HG03432 (cell line): ENCODE results near the gene ZSWIM6.

ENCODE experiments used
- ATAC-seq: cut with Tn5 transposase; IDR thresholded peaks from one replicate; pipeline ENCODE4 v1.9.1; 2021; ENCODE audit warnings: mild to moderate bottlenecking, moderate library complexity; ENCODE audit not compliant: unreplicated experiment

Gene ZSWIM6

DNA sequence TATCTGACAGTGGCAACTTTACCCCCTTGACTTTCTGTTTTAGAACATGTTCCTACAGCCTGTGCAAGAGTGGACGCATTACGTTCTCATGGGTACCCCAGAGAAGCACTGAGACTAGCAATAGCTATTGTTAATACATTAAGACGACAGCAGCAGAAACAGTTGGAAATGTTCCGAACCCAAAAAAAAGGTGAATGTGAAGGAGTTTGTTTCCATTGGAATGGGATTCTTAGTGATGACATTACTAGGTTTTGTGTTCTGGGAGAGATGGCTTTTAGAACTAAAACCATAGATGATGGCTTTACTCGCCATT is 194.1 kb downstream of the ZSWIM6 start:
- ATAC-seq, result no peak

DNA sequence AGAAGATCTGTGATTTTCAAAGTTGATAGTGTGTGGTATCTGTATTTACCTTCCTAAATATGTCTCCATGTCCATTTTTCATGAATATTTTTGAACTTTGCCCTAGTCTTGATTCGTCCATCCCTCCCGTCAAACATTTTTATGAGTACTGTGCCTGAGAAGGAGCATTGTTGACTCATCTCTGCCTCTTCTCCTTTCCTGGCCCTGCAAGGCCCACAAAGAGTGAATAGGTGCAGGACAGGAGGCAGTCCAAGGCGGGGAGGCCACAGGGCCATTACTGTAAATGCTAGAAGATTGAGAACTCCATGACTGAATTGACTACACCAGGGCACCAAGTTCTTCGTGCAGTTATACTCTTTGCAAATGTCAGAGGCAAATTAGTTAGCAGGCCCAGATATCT is 200.9 kb downstream of the ZSWIM6 start:
- no peak for ATAC-seq

DNA sequence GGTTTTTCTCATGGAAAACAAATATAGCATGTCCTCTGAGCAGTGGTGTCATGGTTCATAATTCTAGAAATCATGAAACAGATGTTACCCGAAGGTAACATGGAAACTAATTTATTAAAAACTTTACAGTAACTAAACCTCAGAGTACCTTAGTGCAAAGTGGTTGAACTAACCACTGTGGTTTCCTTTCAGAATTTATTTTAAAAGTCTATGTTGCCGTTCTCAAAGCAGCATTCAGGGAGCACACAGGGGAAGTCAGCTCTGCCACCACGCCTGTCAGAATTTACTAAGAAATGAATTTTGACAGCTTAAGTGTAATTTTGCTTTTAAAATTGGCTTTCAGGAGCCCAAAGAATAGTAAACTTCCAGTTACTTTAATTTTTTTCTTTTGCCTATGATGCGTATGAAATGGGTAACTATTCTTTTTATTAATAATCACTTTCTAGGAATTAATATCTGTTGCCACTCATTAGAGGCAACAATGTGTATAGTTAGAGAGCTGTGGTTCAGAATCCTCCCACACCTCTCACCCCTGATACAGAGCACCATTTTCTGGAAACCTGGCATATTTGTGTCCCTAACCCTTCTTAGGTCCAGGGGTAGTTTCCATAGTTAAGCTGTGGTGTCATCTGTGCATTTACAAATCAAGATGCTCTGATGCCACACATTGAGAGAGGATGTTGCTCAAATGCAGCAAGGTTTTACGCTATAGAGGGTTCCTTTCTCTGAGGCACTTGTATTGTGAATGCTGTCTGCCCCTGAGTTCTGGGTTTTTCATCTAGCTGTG is 202.6 kb downstream of the ZSWIM6 start:
- peak; percentile 96 for ATAC-seq

DNA sequence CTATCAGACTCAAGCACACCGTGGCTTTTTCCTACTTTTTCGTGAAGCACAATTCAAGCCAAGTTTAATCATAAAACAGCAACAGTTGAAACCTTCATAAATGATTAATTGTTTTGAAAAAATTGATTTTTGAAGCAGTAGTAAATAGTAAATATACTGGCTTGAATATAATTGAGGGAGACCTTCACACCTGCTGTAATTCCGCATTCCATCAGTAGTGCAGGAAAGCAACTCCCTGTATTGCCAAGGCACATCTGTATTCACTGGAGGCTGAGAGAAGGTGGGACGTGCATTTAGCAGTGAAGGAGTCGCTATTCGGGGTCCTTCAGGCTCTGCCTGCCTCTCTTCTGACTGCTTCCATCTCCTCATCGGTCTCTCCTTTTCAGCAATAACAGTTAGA is 203.8 kb downstream of the ZSWIM6 start:
- no peak for ATAC-seq

DNA sequence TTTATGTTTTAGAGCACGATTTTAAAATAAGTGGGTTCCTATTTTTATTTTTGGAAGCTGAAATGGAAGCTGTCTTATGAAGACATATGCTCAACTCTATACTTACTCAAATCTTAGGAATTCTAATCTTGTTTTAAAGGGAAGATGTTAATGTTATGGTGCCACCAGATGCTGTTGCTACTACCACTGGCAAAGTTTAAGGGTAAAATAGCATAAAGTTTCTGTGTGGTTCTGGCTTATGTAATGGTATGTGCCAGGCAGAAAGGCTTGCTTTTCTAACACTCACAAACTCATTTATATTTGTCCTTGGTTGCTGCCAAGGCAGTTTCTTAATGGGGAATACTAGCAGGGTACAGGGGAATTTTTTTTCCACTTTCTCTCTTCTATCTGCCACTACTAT is 204.9 kb downstream of the ZSWIM6 start:
- ATAC-seq, result no peak

DNA sequence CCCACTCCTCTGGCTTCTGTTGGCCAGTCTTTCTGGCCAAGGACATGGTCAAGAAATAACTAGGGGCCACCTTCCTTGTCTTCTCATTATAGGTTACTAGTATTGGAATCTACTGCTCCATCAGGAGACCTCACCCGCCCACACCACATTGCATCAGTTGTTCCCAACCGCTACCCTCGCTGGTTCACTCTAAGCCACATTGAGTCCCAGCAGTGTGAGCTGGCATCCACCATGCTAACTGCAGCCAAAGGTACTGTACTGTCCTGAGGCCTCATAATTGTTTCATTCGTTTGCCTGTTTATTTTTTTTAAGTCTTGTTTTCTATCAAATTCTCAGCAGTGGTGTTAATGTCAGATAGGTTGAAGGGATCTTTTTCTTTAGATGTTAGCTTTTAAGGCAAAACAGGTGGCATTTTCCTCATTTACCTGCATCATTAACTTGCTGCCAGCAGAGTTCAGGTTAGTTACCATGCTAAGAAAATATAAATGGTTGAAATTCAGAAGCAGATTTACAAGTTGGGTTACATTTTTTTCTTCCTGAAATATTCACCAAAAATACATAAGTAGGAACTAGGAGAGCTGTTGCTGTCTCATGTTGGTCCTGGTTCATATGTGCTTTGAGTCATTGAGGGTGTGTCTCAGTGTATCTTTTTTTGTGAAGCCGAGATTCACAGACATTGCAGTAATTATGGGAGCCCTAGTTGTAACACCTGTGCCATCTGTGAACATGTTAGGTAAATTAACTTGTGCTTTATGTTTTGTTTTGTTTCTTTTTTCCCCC is 206.9 kb downstream of the ZSWIM6 start:
- ATAC-seq, result no peak

DNA sequence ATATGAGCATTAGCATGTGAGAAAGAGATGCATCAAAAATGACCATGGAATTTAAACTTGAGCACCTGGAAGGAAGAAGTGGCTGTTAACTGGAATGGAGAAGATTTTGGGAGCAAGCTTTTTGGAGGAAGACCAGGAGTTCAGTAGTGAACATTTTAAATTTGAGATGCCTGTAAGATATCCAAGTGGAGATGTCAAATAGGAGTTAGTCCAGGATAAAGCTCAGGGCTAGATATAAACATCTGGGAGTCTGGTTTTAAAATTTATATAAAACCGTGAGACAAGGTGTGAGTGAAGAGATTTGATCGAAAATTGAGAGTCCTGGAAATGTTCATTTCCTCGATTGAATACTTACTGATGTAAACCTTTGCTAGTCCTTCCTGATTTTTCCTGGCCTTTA is 217.5 kb downstream of the ZSWIM6 start:
- no peak for ATAC-seq

DNA sequence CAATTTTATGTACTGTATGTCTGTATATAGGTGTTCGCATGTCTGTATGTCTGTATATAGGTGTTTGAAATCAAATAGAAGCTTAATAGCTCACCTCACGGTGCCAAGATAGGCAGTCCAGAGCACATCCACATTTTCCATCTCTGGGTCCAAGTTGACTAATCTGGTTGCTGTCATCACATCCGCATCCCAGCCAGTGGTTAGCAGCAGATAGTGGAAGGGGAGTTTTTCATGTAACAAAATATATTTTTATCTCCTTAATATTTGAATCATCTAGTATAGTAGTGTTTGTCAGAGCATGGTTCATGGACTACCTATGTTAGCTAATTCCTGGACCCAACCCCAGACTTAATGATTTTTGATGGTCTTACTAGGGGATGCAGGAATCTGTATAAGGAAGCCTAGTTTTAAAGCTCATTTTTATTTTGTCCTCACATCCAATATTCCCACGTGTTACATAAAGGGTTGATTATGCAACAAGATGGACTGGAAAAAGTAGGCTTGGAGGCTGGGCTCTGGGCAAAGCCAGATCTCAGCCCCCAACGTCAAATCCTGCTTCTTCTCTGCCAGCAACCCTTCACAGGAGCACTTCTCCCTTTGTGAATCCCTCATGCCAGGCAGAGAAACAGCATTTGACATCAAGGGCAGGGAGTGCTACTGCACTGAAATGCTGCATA is 219.7 kb downstream of the ZSWIM6 start:
- no peak for ATAC-seq

DNA sequence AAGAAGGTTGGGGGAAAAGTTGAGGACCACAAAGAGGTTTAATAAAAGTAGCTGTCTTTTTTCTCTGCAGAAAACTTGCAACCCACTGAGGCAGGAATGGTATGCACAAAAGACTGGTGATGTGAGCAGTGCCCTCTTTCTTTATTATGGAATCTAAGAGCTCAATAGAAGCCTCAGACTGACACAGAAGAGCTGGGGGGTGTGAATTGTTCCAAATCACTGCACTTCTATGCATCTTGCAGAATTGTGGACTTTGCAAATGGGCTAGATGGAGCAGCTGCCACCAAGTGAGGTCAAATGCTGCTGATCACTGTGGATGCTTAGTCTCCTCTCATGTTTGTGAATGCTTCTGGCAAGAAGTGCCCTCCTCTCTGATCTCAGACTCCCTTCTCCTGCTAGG is 227.1 kb downstream of the ZSWIM6 start:
- no peak for ATAC-seq

DNA sequence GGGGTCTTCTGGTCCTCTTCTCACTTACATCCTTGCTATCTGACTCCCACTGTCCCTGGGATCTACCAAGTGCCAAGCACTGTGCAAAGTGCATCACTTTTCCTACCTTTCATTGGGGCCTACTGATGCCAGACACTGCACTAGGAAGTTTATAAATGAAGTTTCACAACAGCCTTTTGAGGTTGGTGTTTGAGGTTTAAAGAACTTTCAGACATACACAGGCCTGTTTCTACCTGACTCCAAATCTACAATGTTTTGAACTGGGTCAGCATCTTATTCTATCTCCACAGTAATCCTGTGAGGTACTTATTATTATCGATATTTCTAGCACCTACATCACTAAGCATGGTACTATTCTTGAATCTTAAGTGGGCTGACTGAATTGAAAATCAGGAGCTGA is 227.7 kb downstream of the ZSWIM6 start:
- ATAC-seq, result no peak

DNA sequence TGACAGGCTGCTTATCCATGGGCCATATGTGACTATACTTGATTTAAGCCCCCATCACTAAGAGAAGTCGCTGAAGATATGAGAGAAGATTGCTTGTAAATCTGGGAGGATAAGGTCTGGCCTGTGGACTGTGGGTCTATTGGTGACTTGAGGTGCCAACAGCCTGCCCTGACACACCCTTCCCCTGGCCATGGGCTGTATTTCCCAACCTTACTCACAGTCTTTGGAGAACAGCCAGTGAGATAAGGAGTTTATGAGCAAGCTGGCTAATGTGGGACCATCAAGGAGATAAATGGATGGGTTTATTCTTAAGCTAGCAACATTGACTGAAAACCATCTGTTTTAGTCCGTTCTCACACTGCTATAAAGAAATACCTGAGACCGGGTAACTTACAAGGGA is 231.3 kb downstream of the ZSWIM6 start:
- ATAC-seq, result no peak

DNA sequence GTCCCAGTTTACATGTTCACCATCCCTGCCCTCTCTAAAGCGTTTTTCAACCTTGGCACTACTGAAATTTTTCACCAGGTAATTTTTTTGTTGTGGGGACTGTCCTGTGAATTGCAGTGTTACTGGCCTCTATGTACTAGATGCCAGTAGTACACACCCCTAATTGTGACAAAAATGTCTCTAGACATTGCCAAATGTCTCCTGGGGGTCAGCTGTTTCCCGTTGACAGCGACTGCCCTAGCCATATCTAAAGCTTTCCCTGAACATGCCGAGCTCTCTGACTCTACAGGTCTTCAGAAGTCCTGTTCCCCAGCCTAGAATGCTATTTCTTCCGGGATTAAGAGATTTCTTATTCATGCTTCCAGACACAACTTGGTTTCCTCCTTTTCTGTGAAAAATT is 235.3 kb downstream of the ZSWIM6 start:
- no peak for ATAC-seq

DNA sequence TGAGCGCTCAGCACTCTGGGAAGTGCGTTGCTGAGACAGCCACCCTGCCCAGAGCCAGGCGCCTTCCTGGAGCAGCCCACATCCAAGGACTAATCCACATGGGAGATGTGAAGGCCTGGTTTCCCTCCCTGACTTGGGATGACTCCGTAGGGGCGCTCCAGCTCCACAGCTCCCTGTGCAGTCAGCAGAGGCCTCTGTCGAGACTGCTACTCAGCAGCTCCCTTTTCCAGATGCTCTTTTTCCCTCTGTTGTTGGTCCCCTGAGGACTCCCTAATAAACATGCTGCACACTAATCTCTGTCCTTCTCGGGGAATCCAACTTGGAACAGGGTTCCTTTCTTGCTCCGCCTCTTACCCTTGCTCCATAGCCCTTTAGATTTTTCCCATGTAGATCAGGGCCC is 237.3 kb downstream of the ZSWIM6 start:
- no peak for ATAC-seq

DNA sequence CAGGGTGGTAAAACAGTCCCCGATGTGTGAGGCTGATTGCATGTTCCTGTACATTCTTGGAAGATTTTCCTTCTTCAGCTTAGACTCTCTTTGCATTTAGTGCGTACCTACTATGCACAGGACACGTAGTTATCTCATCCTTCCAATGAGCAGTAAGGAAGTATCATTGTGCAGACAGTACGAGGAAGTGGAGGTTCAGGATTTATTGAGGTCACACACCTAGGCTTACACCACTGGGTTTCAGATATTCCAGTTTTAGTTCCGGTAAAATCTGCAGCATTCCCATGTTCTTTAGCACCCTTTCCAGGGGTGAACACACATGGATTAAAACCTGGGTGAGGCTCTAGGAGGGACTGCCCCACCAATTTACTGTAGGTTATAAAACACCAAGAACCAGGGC is 238.7 kb downstream of the ZSWIM6 start:
- ATAC-seq, result no peak

DNA sequence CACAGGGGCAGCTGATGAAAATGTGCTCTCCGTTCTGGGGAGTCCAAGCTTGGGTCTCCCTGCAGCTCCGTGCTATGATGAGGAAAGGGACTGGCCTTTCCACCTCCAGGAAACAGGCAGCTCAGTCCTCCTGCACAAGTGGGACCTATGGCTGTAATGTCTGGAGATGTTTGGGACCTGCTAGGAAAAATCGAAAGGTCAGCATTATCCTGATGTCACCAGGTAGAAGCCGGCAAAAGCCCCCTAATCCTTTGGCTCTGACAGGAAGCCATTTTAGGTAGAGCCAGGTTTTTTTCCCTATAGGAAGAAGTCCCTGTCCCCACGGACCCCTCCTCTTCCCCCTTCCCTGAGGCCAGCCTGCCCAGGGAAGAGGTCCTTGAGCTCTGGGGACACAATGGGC is 240.9 kb downstream of the ZSWIM6 start:
- no peak for ATAC-seq

DNA sequence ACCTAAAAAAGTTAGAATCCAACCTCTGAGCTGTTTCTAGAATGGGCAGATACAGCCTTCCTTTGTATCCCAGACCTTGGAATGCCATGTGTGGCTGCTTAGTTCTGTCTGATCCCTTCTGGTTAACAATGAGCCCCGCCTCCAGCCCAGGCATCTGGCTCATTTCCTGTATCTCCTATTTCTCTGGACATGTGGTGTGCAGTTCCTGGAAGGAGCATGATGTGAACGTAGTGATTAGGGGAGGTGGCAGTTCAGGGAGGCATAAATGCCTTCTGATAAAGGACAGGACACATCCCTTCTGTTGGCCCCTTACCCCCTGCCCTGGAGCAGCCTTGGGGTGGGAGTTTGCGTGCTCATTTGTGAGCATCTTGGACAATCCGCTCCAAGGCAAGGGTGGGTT is 243.0 kb downstream of the ZSWIM6 start:
- no peak for ATAC-seq

DNA sequence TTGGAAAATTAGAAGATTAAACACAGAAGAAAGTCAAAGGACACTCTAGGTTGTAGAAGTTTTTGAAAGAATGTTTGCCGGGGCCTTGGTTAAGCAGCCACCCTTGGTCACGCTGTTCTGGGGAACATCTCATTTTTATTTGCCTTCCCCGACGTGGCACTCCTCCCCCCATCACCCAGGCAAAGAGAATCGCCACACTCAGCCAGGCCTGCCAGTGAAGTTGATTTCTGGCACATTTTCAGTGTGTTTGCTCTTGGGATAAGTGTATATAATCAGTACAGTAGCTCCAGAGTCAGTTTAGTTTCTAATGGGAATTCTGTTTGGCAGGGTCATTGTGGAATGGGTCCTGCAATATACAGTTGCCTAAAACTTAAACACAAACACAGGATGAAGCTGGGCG is 243.5 kb downstream of the ZSWIM6 start:
- ATAC-seq, result no peak

DNA sequence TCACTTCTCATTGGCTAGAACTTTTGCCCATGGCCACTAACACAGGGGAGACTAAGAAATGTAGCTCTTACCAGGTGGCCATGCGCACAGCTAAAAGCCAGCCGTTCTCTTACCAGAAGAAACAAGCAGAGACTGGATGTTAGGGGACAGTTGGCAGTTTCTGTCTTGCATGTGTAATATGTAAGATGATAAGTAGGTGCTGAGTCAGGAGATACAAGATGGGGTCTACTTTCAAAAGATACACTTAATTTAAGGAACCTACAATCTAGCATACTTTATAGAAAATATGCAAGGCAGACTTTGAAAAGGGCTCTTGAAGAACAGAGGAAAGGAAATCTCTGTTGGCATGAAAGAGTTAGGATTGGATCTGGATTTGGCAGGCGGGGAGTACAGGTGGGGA is 244.5 kb downstream of the ZSWIM6 start:
- ATAC-seq, result no peak

DNA sequence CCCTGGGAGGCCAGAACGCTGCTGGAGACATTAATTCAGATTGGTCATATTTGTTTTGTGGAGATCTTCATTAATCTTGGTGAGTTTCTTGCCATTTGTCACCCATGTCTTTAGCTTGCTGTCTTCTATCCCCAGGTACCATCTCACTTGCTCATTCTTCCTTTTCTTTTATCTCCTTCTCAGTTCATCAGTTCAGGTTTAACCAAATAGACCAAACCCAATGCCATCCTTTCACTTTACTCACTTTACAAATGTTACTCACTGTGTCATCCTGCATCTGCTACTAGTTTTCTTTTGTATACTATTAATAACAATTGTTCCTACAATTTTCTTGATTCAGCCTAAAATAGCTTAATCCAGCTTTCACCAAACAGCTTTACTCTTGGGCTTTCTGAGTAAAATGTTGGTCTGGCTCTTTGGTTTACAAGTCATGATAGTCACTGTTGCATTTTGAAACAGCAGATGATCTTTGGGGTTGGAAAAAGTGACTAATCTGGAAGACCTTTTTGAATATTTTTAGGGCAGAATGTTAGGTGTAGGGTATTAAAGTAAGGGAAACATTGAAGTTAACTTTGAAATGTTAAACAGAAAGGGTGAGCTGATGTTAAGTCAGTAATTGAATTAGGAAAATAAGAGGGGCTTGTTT is 246.9 kb downstream of the ZSWIM6 start:
- no peak for ATAC-seq

DNA sequence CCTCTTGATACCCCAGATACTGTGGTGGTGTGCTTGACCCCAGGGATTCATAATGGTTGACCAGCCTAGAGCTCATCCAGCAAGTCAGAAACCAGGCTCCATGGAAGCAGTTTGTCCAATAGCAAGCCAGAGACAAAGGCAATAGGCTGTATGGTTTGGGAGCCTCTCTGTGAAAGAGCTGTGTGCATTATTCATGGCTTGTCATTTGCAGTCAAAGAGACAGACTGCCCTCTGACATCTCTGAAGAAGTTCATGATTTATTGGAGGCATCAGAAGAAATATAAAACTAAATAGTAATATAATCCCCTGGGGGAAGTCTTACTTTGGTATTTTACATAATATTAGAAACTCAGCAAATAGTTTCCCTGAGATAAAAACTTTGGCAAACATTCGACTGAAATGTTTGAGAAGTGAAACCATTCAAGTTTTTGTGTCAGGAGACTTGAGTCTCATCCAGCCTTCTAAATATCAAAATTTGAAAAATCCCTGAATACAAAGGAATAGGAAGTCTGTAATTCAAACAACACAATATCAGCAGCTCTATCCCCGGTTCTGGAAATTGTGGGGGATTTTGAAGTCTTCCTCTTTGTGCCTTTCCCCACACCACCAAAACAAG is 250.3 kb downstream of the ZSWIM6 start:
- ATAC-seq, result no peak

DNA sequence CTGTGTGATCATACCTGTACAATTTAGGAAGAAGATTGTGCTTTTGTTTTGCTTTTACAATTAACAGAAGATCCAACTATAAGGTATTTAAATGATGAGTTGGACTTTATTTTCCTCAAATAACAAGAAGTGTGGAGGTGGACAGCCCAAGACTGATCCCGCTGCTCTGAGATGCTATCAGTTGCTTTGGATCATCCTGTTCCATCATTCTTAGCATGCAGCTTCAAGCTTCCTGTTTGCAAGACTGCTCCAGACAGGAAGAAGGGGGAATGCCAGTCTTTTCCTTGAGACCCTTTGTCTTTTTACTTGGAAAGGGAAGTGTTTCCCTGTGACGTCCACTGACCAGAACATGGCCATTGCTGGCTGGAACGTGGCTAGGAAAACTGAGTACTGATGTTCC is 250.8 kb downstream of the ZSWIM6 start:
- ATAC-seq, result no peak
